Dermis microvascular lymphatic vessel endothelial cell (primary cell): ENCODE results near the gene OR13A1. TPM values are rescaled to one million over a fixed set of nuclear protein-coding genes. Genes with fewer than 3 reads are reported as not detected.
"Not testable (repeated sequence)": the region's sequence is repeated elsewhere in the genome, so short reads cannot be mapped to it uniquely, and the experiment has no call there.

Source experiments
- DNase-seq, 2 donors: peaks; one replicate each; pipeline versions ENCODE4 v3.0.0 to v3.0.0-alpha.2; 2010; ENCODE audit warnings: low read depth in 2 of 2
- total RNA-seq: library from RNA; depleted of rRNA; stranded (reverse); fragments of >200 nt; gene quantifications from 2 replicates; pipeline ENCODE4 v1.2.1, GENCODE V29; 2014

Gene OR13A1, protein sequence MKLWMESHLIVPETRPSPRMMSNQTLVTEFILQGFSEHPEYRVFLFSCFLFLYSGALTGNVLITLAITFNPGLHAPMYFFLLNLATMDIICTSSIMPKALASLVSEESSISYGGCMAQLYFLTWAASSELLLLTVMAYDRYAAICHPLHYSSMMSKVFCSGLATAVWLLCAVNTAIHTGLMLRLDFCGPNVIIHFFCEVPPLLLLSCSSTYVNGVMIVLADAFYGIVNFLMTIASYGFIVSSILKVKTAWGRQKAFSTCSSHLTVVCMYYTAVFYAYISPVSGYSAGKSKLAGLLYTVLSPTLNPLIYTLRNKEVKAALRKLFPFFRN
- not detected in 2 replicates for total RNA-seq

GRCh38 chr10:45315508-45315907 lies at the start of gene OR13A1:
Gene OR13A1, minus strand, starts transcription at chr10:45315608. Its CDS starts 11,186 bp downstream, at chr10:45304422.
- no peak for DNase-seq

- DNase-seq = not testable (repeated sequence)
Observed at GRCh38 chr10:45361983-45362799, 46.8 kb upstream of the OR13A1 start.

DNA sequence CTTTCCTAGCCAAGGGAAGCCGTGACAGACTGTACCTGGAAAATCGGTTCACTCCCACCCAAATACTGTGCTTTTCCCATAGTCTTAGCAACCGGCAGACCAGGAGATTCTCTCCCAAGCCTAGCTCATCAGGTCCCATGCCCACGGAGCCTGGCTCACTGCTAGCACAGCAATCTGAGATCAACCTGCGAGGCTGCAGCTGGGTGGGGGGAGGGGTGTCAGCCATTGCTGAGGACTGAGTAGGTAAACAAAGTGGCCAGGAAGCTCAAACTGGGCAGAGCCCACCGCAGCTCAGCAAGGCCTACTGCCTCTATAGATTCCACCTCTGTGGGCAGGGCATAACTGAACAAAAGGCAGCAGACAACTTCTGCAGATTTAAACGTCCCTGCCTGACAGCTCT lies 43.6 kb upstream of the OR13A1 start:
- not testable (repeated sequence) for DNase-seq

GRCh38 chr10:45355494-45355893 lies 40.1 kb upstream of the OR13A1 start:
- no peak for DNase-seq

DNA sequence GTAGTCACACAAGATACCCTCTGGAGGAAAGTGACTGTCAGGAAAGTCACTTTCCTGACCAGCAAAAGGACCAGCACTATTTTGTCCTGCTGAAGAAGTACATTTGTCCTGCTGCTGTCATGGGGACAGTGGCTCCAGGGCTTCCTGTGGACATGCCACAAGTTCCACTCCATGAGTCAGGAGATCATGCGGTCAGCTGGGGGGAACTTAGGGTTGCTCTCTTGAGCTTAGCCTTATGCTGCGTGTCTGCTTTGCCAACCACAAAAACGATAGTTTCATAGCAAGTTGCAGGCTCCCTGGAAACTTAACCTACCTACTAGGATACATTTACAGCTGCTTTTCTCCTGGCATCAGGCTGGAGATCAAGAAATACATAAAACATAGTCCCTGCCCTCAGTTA lies 38.9 kb upstream of the OR13A1 start:
- DNase-seq = no peak

DNA sequence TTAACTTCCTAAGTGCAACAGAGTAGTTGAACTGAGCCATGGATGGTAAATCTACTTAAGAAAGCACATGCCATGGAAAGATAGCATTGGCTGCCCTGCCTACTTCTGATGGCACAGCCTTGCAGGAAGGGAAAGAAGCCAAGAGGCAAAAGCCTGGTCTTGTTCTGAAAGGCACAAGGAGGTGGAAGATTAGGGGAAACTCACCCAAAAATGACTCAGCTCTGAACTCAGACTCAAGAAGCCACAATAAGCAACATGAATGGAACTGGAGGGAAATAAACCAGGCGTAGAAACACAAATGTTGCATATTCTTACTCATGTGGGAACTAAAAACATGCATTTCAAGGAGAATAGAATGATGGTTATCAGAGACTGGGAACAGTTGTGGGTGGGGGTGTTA lies 37.8 kb upstream of the OR13A1 start:
- no peak for DNase-seq

GRCh38 chr10:45348196-45348765 lies 32.9 kb upstream of the OR13A1 start:
- not testable (repeated sequence) for DNase-seq

- not testable (repeated sequence) for DNase-seq
Observed at GRCh38 chr10:45347464-45347863, 32.1 kb upstream of the OR13A1 start.

DNA sequence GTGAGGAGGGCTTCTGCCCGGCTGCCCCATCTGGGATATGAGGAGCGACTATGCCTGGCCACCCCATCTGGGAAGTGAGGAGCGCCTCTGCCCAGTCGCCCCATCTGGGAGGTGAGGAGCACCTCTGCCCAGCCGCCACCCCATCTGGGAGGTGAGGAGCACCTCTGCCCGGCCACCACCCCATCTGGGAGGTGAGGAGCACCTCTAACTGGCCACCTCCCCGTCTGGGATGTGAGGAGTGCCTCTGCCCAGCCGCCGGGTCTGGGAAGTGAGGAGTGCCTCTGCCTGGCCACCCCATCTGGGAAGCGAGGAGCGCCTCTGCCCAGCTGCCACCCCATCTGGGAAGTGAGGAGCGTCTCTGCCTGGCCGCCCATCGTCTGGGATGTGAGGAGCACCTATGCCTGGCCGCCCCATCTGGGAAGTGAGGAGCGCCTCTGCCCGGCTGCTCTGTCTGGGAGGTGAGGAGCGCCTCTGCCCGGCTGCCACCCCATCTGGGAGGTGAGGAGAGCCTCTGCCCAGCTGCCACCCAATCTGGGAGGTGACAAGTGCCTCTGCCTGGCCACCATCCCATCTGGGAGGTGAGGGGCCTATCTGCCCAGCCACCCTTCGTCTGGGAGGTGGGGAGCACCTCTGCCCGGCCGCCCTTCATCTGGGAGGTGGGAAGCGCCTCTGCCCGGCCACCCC lies 31.4 kb upstream of the OR13A1 start:
- not testable (repeated sequence) for DNase-seq

DNA sequence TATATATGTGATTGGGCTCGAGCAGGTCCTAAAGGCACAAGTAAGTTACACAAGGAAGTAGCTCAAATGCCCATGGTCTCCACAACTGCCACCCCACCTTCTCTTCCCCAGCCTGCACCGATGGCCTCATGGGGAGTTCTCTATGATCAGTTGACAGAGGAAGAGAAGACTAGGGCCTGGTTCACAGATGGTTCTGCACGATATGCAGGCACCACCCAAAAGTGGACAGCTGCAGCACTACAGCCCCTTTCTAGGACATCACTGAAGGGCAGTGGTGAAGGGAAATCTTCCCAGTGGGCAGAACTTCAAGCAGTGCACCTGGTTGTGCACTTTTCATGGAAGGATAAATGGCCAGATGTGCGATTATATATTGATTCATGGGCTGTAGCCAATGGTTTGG lies 25.0 kb upstream of the OR13A1 start:
- DNase-seq = not testable (repeated sequence)

- DNase-seq = no peak
Observed at GRCh38 chr10:45339894-45340293, 24.5 kb upstream of the OR13A1 start.

- DNase-seq = not testable (repeated sequence)
Observed at GRCh38 chr10:45331824-45332223, 16.4 kb upstream of the OR13A1 start.

DNA sequence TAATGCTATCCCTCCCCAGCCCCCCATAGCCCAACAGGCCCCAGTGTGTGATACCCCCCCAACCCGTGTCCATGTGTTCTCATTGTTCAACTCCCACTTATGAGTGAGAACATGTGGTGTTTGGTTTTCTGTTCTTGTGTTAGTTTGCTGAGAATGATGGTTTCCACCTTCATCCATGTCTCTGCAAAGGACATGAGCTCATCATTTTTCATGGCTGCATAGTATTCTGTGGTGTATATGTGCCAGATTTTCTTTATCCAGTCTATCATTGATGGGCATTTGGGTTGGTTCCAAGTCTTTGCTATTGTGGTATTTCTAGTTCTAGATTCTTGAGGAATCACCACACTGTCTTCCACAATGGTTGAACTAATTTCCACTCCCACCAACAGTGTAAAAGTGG lies 11.5 kb upstream of the OR13A1 start:
- not testable (repeated sequence) for DNase-seq

DNA sequence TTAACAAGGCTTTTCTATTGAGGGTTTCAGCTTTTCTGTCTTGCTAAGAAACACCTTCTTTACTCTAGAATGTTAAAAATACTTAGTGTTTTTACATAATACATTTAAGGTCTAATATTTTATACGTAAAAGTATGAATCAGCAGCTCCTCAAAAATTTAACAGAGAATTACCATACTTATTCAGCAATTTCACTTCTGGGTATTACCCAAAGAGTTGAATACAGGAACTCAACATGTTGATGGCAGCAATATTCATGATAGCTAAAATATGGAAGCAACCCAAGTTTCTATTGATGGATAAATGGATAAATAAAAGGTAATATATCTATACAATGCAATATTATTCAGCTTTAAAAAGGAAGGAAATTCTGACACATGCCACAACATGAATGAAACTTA lies 9.7 kb upstream of the OR13A1 start:
- no peak for DNase-seq

DNA sequence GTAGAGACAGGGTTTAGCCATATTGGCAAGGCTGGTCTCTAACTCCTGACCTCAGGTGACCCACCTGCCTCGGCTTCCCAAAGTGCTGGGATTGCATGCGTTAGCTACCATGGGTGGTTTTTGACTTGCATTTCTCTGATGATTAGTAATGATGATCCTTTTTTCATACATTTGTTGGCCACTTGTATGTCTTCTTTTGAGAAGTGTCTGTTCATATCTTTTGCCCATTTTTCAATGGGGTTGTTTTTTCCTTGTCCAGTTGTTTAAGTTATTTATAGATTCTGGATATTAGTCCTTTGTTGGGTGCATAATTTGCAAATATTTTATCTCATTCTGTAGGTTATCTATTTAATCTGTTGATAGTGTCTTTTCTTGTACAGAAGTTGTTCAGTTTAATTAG lies 4.3 kb upstream of the OR13A1 start:
- DNase-seq = no peak

- no peak for DNase-seq
Observed at GRCh38 chr10:45313264-45313873, 2.0 kb downstream of the OR13A1 start.

GRCh38 chr10:45308707-45309106 lies 6.7 kb downstream of the OR13A1 start:
- DNase-seq = peak in 1 of 2 donors; percentile 3

- no peak for DNase-seq
Observed at GRCh38 chr10:45302573-45302972, 12.8 kb downstream of the OR13A1 start.

DNA sequence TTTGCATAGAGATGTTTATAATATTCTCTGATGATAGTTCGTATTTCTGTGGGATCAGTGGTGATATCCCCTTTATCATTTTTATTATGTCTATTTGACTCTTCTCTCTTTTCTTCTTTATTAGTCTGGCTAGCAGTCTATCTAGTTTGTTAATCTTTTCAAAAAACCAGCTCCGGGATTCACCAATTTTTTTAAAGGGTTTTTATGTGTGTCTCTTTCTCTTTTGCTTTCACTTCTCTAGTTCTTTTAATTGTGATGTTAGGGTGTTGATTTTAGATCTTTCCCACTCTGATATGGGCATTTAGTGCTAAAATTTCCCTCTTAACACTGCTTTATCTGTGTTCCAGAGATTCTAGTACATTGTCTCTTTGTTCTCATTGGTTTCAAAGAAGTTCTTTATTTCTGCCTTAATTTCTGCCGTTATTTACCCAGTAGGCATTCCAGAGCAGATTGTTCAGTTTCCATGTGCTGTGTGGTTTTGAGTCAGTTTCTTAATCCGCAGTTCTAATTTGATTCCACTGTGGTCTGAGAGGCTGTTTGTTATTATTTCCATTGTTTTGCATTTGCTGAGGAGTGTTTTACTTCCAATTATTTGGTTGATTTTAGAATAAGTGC lies 17.0 kb downstream of the OR13A1 start:
- not testable (repeated sequence) for DNase-seq

- no peak for DNase-seq
Observed at GRCh38 chr10:45294681-45295080, 20.7 kb downstream of the OR13A1 start.

DNA sequence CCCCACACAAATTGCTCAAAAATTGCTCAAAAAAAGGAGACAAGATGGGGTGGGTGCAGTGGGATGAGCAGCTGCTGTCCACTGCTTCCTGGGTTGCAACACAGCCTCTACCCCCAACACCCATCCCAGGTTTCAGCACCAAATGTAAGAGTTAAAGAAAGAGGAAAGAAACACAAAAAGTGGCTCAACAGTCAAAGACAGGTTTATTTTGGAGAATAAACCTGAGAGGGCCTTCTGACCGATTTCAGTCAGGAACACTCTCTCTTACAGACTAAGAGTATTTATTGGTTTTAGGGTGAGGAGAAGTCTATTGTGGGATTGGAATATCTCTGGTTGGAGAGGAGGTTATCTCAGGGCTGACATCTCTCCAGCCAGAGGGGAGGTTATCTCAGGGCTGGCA lies 28.4 kb downstream of the OR13A1 start:
- DNase-seq = no peak
